C4-2B (cell line): ENCODE data around the gene DYNC2LI1.

Experiments
- ZFX ChIP-seq: fragments of 450-650 bp; IDR thresholded peaks from 2 replicates; pipeline ENCODE4 v1.6.1; 2017
- TF ChIP-seq, protein P1 (sequence below): fragments of 450-650 bp; conservative IDR thresholded peaks from 2 replicates; pipeline ENCODE4 v1.5.1; 2017; ENCODE audit warnings: mild to moderate bottlenecking

DNA sequence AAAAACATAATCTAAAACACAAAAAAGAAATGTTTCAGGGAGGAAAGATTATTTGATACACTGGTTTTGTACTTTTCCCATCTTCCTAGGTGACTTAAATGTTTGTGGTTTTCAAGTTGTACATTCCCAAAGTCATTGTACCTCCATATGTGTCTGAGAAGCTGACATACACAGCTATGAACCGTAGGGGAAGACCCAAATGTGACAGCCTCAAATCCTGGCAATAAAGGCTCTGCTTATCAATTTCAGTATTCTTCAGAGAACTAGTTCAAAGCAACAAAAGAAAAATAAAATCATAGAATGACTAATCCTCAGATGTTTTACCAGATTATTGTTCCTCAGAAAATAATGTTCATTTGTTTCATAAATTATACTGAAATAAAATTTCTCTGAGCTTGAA is 2.5 kb downstream of the DYNC2LI1 start:
- TF ChIP-seq, protein P1, sequence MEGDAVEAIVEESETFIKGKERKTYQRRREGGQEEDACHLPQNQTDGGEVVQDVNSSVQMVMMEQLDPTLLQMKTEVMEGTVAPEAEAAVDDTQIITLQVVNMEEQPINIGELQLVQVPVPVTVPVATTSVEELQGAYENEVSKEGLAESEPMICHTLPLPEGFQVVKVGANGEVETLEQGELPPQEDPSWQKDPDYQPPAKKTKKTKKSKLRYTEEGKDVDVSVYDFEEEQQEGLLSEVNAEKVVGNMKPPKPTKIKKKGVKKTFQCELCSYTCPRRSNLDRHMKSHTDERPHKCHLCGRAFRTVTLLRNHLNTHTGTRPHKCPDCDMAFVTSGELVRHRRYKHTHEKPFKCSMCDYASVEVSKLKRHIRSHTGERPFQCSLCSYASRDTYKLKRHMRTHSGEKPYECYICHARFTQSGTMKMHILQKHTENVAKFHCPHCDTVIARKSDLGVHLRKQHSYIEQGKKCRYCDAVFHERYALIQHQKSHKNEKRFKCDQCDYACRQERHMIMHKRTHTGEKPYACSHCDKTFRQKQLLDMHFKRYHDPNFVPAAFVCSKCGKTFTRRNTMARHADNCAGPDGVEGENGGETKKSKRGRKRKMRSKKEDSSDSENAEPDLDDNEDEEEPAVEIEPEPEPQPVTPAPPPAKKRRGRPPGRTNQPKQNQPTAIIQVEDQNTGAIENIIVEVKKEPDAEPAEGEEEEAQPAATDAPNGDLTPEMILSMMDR = no peak
- TF ChIP-seq ZFX = no peak
